CD4-positive, alpha-beta T cell treated with Interleukin-4 for 4 hours (primary cell): ENCODE results near the gene TYMP.
A peak's percentile ranks its signal among the peaks of the same experiment; 100 is the strongest.

ENCODE experiments used
- DNase-seq: peaks from one replicate; pipeline ENCODE4 v3.0.0-alpha.2; 2020

The TYMP gene

DNA sequence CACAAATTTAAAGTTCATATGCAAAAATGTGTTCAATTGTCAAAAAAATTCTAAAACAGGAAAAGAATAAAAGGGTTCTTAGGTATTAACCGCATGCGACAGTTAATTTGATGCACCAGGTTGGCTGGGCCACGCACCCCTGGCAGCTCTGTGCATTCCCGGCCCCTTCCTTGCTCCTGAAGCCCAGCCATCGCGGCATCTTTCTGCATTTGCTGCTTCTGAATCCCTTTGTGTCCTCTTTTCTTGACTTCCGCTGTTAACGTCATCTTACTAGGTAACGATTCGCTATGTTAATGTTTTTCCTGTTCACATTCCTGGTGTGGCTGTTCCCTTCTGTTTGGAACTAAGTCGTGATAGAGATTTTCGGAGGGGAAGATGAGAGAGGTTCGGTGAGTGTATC is 8.0 kb upstream of the TYMP start:
- no peak for DNase-seq

- no peak for DNase-seq
Measured at GRCh38 chr22:50536226-50536625, 6.4 kb upstream of the TYMP start.

DNA sequence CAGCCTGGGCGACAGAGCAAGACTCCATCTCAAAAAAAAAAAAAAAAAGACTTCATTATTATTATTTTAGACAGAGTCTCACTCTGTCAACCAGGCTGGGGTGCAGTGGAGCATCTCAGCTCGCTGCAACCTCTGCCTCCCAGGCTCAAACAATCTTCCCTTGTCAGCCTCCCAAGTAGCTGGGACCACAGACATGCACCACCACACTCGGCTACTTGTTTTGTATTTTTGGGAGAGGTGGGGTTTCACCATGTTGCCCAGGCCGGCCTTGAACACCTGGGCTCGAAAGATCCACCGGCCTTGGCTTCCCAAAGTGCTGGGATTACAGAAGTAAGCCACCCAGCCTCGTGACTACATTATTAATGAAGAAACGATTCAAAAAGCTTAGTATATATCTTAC is 5.3 kb upstream of the TYMP start:
- DNase-seq, result no peak

DNA sequence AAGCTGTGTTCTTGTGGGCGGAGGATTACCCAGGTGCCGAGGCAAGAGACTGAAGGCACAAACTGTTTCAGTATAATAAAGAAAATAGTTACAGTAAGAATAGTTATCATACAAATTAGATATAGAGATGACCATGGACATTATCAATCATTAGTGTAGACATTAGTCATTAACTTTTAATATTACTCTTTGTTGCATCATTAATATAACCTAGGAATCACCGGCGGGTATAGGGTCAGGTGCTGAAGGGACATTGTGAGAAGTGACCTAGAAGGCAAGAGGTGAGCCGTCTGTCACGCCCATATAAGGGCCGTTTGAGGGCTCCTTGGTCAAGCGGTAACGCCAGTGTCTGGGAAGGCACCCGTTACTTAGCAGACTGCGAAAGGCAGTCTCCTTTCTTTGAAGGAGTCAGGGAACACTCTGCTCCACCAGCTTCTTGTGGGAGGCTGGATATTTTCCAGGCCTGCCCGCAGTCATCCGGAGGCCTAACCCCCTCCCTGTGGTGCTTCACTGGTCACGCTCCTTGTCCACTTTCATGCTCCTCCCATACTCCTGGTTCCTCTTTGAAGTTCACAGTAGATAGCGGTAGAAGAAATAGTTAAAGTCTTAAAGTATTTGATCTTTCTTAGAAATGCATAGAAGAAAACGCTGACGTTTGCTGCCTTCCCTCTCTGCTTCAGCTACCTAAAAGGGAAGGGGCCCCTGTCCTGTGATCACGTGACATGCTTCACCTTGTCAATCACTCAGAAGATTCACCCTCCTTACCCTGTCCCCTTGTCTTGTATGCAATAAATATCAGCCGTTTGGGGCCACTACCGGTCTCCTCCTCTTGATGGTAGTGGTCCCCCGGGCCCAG is 4.3 kb upstream of the TYMP start:
- DNase-seq, result peak; percentile 39

DNA sequence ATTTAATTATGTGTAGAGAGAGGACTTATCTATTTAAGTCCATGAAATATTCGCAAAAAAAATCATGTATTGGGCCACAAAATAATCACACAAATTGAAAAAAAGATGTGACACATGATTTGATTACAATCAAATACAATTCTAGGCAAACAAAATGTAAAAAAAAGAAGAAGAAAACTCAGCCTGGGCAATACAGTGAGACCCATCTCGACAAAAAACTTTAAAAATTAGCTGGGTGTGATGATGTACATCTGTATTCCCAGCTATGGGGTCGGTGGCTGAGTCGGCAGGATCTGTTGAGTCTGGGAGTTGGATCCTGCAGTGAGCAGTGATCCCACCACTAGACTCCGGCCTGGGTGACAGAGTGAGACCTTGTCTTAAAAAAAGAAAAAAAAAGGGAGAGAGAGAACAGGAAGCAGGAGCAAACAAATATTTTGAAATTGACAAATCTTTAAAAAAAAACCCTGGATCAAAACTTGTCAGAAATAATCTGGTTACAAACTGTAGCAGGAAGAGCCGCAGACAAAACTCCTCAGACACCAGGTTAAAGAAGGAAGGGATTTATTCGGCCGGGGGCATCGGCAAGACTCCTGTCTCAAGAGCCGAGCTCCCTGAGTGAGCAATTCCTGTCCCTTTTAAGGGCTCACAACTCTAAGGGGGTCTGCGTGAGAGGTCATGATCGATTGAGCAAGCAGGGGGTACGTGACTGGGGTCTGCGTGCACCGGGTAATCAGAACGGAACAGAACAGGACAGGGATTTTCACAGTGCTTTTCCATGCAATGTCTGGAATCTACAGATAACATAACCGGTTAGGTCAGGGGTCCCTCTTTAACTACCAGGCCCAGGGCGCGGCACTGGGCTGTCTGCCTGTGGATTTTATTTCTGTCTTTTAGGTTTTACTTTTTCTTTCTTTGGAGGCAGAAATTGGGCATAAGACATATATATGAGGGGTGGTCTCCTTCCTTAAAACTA is 3.3 kb upstream of the TYMP start:
- no peak for DNase-seq

DNA sequence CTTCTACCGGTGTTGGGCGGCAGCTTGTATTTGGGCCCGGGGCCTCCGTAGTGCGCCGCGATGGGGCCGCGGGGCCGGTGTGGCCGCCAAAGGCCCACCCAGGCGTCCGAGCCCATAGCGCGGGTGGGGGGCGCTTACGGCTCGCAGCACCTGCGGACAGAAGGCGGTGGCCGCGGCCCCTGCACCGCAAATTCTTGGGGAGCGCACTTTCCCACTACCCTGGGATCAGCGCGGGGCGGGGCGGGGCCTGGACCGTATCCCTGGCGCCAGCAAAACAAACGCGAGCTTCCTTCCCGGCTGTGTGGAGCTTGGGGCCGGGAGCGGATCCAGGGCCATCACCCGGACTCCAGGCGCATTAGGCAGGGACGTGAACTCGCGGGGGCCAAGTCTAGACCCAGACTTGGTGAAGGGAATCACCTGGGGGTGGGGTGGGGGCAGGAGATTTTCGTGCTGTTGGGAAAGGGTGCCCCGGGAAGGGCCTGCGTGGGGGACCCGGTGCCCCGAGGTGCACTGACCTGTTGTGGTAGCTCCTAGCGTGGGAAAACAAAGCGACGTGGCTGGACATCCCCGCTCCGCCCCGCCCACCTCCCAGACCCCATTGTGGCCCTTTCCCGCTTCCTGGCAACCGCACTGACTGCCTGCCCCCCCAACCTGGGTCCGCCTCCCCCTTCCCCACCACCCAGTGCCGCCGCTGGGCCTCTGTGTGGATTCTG is 2.3 kb upstream of the TYMP start:
- DNase-seq, result no peak

DNA sequence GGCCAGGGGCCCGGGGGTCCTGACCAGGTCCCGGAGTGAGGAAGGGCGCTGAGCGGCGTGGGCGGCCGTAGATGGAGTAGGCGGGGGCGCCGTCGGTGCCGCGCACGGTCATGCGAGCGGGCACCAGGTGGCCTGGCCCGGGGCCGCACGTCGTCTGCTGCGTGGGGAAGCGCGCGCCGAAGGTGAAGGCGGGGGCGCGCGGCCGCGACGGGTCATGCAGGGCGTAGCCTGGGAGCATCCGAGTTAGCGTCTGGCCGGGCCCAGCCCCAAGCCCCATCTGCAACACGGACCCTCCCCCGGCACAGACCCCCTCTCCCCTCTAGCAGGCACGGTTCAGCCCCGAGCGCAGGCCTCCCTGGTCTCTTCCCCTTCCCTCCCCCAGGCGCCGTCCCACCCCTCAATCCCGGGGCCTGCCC is 1.7 kb upstream of the TYMP start:
- DNase-seq, result peak; percentile 59

DNA sequence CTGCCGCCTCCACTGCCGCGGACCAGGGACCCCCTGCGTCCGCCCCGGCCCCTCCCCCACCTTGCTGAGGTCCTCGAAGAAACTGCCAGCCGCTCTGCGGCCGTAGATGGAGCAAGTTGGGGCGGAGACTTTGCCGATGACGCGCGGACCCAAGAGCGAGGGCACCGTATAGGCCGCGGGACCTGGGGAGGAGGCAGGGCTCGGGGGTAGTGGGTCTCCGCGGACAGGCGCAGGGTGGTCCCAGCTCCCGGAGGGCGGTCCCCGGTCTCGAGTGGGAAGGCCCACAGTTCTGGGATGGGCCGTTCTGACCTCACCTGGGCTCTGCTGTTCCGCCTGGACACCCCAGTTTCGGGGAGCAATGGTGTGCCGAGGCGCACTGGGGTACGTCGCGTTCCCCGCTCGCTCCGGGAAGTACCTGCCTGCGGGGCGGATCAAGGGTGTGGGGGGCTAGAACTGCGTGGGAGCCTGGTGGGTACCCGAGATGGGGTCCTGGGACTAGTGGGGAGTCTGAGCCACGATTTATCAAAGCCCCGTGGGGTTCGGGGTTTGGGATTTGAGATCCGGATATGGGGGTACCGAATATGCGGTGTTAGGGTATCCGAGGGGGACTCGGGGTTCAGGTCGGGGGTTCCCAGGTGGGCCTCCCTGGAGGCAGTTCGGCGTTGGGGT is 1.2 kb upstream of the TYMP start:
- DNase-seq, result peak; percentile 81

DNA sequence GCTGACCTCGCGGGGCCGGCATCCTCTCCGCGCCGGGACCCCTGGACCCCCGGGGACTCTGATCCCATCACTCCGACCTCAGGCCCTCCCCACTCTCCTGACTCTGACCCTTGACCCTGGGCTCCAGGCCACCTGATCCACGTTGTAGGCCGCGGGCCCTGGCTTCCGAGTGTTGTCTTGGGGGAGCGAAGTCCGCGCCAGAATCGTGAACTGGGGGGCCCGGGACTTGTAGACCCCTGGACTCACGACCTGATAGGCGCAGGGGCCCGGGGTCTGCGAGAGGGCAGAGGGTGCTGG is 716 bp upstream of the TYMP start:
- DNase-seq, result no peak

- no peak for DNase-seq
Measured at GRCh38 chr22:50529416-50529896, 356 bp downstream of the TYMP start.

- DNase-seq, result no peak
Measured at GRCh38 chr22:50528682-50529415, 963 bp downstream of the TYMP start.

- no peak for DNase-seq
Measured at GRCh38 chr22:50527921-50528681, 1.7 kb downstream of the TYMP start.

GRCh38 chr22:50526834-50527801 is 2.7 kb downstream of the TYMP start:
- DNase-seq, result peak; percentile 51

GRCh38 chr22:50526108-50526833 is 3.5 kb downstream of the TYMP start:
- DNase-seq, result peak; percentile 84

- no peak for DNase-seq
Measured at GRCh38 chr22:50525858-50526107, 4.0 kb downstream of the TYMP start.

DNA sequence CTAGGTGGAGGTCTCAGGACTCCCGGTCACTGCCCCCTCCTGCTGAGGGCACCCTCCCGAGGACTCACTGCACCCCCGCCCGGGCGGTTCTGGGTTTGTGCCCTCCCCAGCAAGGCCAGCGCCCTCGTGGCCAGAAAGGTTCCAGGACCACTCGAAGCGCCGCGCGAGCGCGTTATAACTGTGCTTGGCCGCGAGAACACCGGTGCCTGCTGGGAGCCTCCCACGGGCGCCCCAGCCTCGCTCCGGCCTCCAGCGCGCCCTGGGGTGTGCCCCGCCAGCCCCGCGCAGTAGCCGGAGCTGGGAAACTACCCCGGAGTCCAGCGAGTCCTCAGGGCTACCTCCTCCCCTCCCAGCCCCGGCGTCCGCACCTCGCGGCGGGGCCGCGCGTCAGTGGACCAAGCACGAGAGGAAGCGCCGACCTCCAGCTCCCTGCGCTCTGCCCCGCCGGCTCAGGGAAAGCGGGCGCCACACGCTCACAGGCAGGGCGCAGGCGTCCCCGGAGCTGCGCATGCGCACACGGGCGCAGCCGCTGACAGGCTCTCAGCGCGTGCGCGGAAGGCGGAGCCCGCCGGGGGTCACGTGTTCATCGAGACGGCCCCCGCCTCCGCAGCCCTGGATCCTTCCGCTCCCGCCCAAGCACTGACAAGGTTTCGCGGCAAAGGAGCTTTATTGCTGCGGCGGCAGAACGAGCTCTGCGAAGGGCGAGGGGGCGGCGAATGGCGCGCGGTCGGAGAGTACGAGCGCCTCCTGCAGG is 4.5 kb downstream of the TYMP start, which contains the start of gene SCO2:
Gene SCO2 (minus strand): TSS at position 495 of the 754 bp plus-strand sequence. CDS start 1,187 bp downstream, outside the sequence.
- peak; percentile 98 for DNase-seq

- DNase-seq, result no peak
Measured at GRCh38 chr22:50524676-50525103, 5.1 kb downstream of the TYMP start.
